Coronary artery (tissue), 2 donors: Measurements from ENCODE around the gene MBD2.

Experiments
- DNase-seq: peaks from one replicate; pipeline ENCODE4 v3.0.0-alpha.2; 2017; ENCODE audit warnings: low spot score
- H3K27ac ChIP-seq, 2 donors: fragments of 200-600 bp; sonication (generic); one replicate each; pipeline ENCODE4 v1.5.1; 2016 to 2019
- H3K4me3 ChIP-seq: fragments of 200-600 bp; sonication (generic); 2 replicates; pipeline ENCODE4 v1.5.1; 2016; ENCODE audit warnings: mild to moderate bottlenecking, moderate library complexity
- CTCF ChIP-seq: fragments of 200-600 bp; sonication (generic); IDR thresholded peaks from one replicate; pipeline ENCODE4 v1.5.1; 2019; ENCODE audit warnings: antibody characterized with exemption

Gene MBD2

GRCh38 chr18:54165450-54165849 lies 59.0 kb downstream of the MBD2 start:
- DNase-seq, result no peak
- no peak overlapping the region for H3K4me3 ChIP-seq
- H3K27ac ChIP-seq, result no peak overlapping the region
- TF ChIP-seq CTCF, result no peak

GRCh38 chr18:54163453-54163852 lies 61.0 kb downstream of the MBD2 start:
- Histone ChIP-seq H3K4me3 (no peak overlapping the region), H3K27ac (no peak overlapping the region)
- DNase-seq, result no peak
- no peak for TF ChIP-seq CTCF

GRCh38 chr18:54162431-54162830 lies 62.0 kb downstream of the MBD2 start:
- TF ChIP-seq CTCF, result no peak
- no peak for DNase-seq
- no peak overlapping the region for H3K27ac ChIP-seq
- H3K4me3 ChIP-seq, result no peak overlapping the region

GRCh38 chr18:54161267-54161666 lies 63.2 kb downstream of the MBD2 start:
- no peak for TF ChIP-seq CTCF
- H3K4me3 ChIP-seq, result no peak overlapping the region
- no peak overlapping the region for H3K27ac ChIP-seq
- no peak for DNase-seq

GRCh38 chr18:54159906-54160305 lies 64.6 kb downstream of the MBD2 start:
- TF ChIP-seq CTCF, result no peak

GRCh38 chr18:54157646-54158385 lies 66.7 kb downstream of the MBD2 start:
- DNase-seq, result no peak
- H3K4me3 ChIP-seq, result no peak overlapping the region
- TF ChIP-seq CTCF, result no peak
- H3K27ac ChIP-seq, result no peak overlapping the region

More at GRCh38 chr18:54159906-54160305, 64.6 kb downstream of the MBD2 start:
- no peak for DNase-seq
- Histone ChIP-seq H3K27ac (no peak overlapping the region), H3K4me3 (no peak overlapping the region)

- DNase-seq, result no peak
- Histone ChIP-seq H3K4me3 (no peak overlapping the region), H3K27ac (no peak overlapping the region)
- TF ChIP-seq CTCF, result no peak
Measured at GRCh38 chr18:54155412-54155811, 69.1 kb downstream of the MBD2 start.
